SK-N-SH (cell line): ENCODE data around the gene F2. TPM values are rescaled to one million over a fixed set of nuclear protein-coding genes. Genes with fewer than 3 reads are reported as not detected.

Experiments used
- CTCF ChIA-PET: fragments of 300-600, 350-600 bp; formaldehyde crosslinking; extraction: SDS; loops from one replicate; lab custom pipeline; 2021; lab: Yijun Ruan, JAX
- POLR2A ChIA-PET: fragments of 350-600 bp; sonication (Branson Sonifier 250); formaldehyde crosslinking; extraction: SDS; loops from one replicate; lab custom pipeline; 2020; ENCODE audit warnings: antibody characterized with exemption, inconsistent platforms; lab: Yijun Ruan, JAX
- DNase-seq: peaks from one replicate; pipeline ENCODE4 v3.0.0; 2012
- H2AFZ ChIP-seq: fragments of 200-600 bp; sonication (generic); 2 replicates; pipeline ENCODE4 v1.8.1; 2016; ENCODE audit warnings: antibody characterized with exemption, mild to moderate bottlenecking, low read depth
- H3F3A ChIP-seq: fragments of 200-600 bp; sonication (generic); replicated peaks from 2 replicates; pipeline ENCODE3; 2016; ENCODE audit warnings: antibody characterized with exemption, mild to moderate bottlenecking; ENCODE audit not compliant: insufficient read depth
- H3K27ac ChIP-seq, 2 experiments: fragments of 200-500 bp in 1 of 2; fragments of 200-600 bp in 1 of 2; sonication (Bioruptor generic) in 1 of 2; sonication (generic), shearing (Covaris generic) in 1 of 2; 2 replicates each; pipeline versions ENCODE4 v1.5.1 to v1.6.1; 2014 to 2016; ENCODE audit warnings: low read depth in 2 of 2, inconsistent platforms in 1 of 2, low read length in 1 of 2, mild to moderate bottlenecking in 1 of 2, mixed read lengths in 1 of 2
- H3K27me3 ChIP-seq: fragments of 200-600 bp; sonication (generic), shearing (Covaris generic); 2 replicates; pipeline ENCODE4 v1.6.1; 2016; ENCODE audit warnings: mixed run types; ENCODE audit not compliant: insufficient read depth
- H3K36me3 ChIP-seq, 2 experiments: fragments of 200-500 bp in 1 of 2; fragments of 200-600 bp in 1 of 2; sonication (Bioruptor generic) in 1 of 2; sonication (generic) in 1 of 2; replicated peaks in 1 of 2; 2 replicates each; pipeline versions ENCODE3 to v1.5.1; 2014 to 2016; ENCODE audit warnings: low read length in 1 of 2, mild to moderate bottlenecking in 1 of 2; ENCODE audit not compliant: insufficient read depth in 2 of 2, control insufficient read depth in 1 of 2
- H3K4me1 ChIP-seq, 2 experiments: fragments of 200-500 bp in 1 of 2; fragments of 200-600 bp in 1 of 2; sonication (Bioruptor generic) in 1 of 2; sonication (generic), shearing (Covaris generic) in 1 of 2; 2 replicates each; pipeline versions ENCODE4 v1.5.1 to v1.6.1; 2014 to 2016; ENCODE audit warnings: low read depth in 1 of 2, low read length in 1 of 2, mixed run types in 1 of 2; ENCODE audit not compliant: insufficient read depth in 2 of 2, control insufficient read depth in 1 of 2
- H3K4me2 ChIP-seq: fragments of 200-600 bp; sonication (generic), shearing (Covaris generic); 2 replicates; pipeline ENCODE4 v1.6.1; 2017; ENCODE audit warnings: mixed run types
- H3K4me3 ChIP-seq, 2 experiments: fragments of 200-500 bp in 1 of 2; fragments of 200-600 bp in 1 of 2; sonication (Bioruptor generic) in 1 of 2; sonication (generic), shearing (Covaris generic) in 1 of 2; 2 replicates each; pipeline versions ENCODE4 v1.5.1 to v1.8.1; 2014 to 2016; ENCODE audit warnings: low read depth in 2 of 2, inconsistent platforms in 1 of 2, low read length in 1 of 2, mild to moderate bottlenecking in 1 of 2, mixed read lengths in 1 of 2, moderate library complexity in 1 of 2
- H3K79me2 ChIP-seq: fragments of 200-600 bp; sonication (generic); 2 replicates; pipeline ENCODE4 v1.8.1; 2017; ENCODE audit warnings: mild to moderate bottlenecking; ENCODE audit not compliant: insufficient read depth
- H3K9ac ChIP-seq: fragments of 200-600 bp; sonication (generic); 2 replicates; pipeline ENCODE4 v1.6.1; 2017; ENCODE audit warnings: mixed run types
- H3K9me2 ChIP-seq: fragments of 200-600 bp; sonication (generic); 2 replicates; pipeline ENCODE4 v1.6.1; 2017; ENCODE audit warnings: mixed run types
- H3K9me3 ChIP-seq: fragments of 200-600 bp; sonication (generic); 2 replicates; pipeline ENCODE4 v1.6.1; 2017; ENCODE audit warnings: mixed run types, mild to moderate bottlenecking, moderate library complexity
- H4K20me1 ChIP-seq: fragments of 200-600 bp; sonication (generic); 2 replicates; pipeline ENCODE4 v1.6.1; 2017; ENCODE audit warnings: mild to moderate bottlenecking, mixed run types; ENCODE audit not compliant: insufficient read depth
- FOSL2 ChIP-seq: IDR thresholded peaks from 2 replicates; pipeline ENCODE4 v1.4.0; 2012; ENCODE audit warnings: low read depth, mild to moderate bottlenecking, moderate library complexity, borderline replicate concordance
- FOXJ3 ChIP-seq: sonication (generic); formaldehyde crosslinking; IDR thresholded peaks from 2 replicates; pipeline ENCODE4 v1.5.1; 2020; ENCODE audit warnings: mild to moderate bottlenecking, missing genetic modification reagents
- FOXM1 ChIP-seq: IDR thresholded peaks from 2 replicates; pipeline ENCODE4 v1.4.0; 2012; ENCODE audit warnings: low read depth, mild to moderate bottlenecking
- GATA2 ChIP-seq: sonication (generic); formaldehyde crosslinking; IDR thresholded peaks from 2 replicates; pipeline ENCODE4 v1.5.0; 2020; ENCODE audit warnings: mild to moderate bottlenecking, missing genetic modification reagents
- MEF2A ChIP-seq: IDR thresholded peaks from 2 replicates; pipeline ENCODE4 v1.4.0; 2012; ENCODE audit warnings: low read depth, borderline replicate concordance
- NRF1 ChIP-seq: IDR thresholded peaks from 2 replicates; pipeline ENCODE4 v1.6.1; 2012; ENCODE audit warnings: low read depth, mild to moderate bottlenecking, low read length
- RAD21 ChIP-seq: IDR thresholded peaks from 2 replicates; pipeline ENCODE4 v1.6.1; 2012; ENCODE audit warnings: mild to moderate bottlenecking, low read length
- RCOR1 ChIP-seq: fragments of 150-350 bp; IDR thresholded peaks from 2 replicates; pipeline ENCODE4 v1.6.1; 2017; ENCODE audit warnings: antibody characterized with exemption, low read length
- RXRA ChIP-seq: IDR thresholded peaks from 2 replicates; pipeline ENCODE4 v1.4.0; 2012; ENCODE audit warnings: low read depth, mild to moderate bottlenecking, borderline replicate concordance
- SIN3A ChIP-seq: IDR thresholded peaks from 2 replicates; pipeline ENCODE4 v1.6.1; 2012; ENCODE audit warnings: low read depth, mild to moderate bottlenecking, low read length, moderate library complexity, borderline replicate concordance
- TCF12 ChIP-seq: IDR thresholded peaks from 2 replicates; pipeline ENCODE4 v1.4.0; 2012
- WGBS: methylation state at CpG from one replicate; pipeline ENCODE4 v1.1.6; 2017; ENCODE audit warnings: low lambda C conversion rate; 5-methylcytosine and 5-hydroxymethylcytosine counted together
- polyA plus RNA-seq, 3 experiments: library from polyadenylated mRNA; depleted of rRNA; stranded (reverse); fragments of >200 nt; gene quantifications; 2 replicates each; pipeline ENCODE4 v1.2.3, GENCODE V29; 2012
- TF ChIP-seq, protein P1 (sequence below): fragments of 200-600 bp; sonication (generic); IDR thresholded peaks from 2 replicates; pipeline ENCODE4 v1.6.1; 2017; ENCODE audit warnings: antibody characterized with exemption, mild to moderate bottlenecking, moderate library complexity
- TF ChIP-seq, protein P2 (sequence below): fragments of 150-350 bp; IDR thresholded peaks from 2 replicates; pipeline ENCODE4 v1.6.1; 2017; ENCODE audit warnings: antibody characterized with exemption, low read length, low read depth, borderline replicate concordance
- TF ChIP-seq, protein P3 (sequence below): IDR thresholded peaks from 2 replicates; pipeline ENCODE4 v1.4.0; 2012; ENCODE audit warnings: low read depth, borderline replicate concordance
- TF ChIP-seq, protein P4 (sequence below): IDR thresholded peaks from 2 replicates; pipeline ENCODE4; 2012
- TF ChIP-seq, protein P5 (sequence below): IDR thresholded peaks from 2 replicates; pipeline ENCODE4 v1.4.0; 2012; ENCODE audit warnings: low read depth
- TF ChIP-seq, protein P6 (sequence below): IDR thresholded peaks from 2 replicates; pipeline ENCODE4 v1.6.1; 2012; ENCODE audit warnings: mild to moderate bottlenecking, low read depth, low read length, moderate library complexity

The F2 gene
- polyA plus RNA-seq, 1 of the 3 experiments (the other 2 are of a cell fraction): 0.07 TPM

DNA sequence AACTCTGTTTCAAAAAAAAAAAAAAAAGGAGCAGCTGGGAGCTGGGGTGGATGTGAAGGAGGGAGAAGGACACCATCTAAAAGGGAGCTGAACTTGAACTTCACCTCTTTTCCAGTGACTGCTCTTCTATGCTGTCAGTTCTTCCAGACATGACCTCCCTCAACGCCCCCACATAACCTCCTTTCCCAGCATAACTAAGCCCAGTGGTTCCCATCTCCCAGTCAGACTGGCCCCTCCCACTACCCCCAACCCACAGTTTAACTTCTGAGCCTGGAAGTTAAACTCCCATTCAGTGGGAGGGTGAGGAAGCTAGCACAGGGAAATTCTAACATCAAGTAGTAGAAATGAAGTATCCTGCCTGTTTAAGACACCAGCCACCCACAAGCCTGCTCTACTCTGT, 20.4 kb upstream of the F2 start (continued):
- TF ChIP-seq, protein P1, sequence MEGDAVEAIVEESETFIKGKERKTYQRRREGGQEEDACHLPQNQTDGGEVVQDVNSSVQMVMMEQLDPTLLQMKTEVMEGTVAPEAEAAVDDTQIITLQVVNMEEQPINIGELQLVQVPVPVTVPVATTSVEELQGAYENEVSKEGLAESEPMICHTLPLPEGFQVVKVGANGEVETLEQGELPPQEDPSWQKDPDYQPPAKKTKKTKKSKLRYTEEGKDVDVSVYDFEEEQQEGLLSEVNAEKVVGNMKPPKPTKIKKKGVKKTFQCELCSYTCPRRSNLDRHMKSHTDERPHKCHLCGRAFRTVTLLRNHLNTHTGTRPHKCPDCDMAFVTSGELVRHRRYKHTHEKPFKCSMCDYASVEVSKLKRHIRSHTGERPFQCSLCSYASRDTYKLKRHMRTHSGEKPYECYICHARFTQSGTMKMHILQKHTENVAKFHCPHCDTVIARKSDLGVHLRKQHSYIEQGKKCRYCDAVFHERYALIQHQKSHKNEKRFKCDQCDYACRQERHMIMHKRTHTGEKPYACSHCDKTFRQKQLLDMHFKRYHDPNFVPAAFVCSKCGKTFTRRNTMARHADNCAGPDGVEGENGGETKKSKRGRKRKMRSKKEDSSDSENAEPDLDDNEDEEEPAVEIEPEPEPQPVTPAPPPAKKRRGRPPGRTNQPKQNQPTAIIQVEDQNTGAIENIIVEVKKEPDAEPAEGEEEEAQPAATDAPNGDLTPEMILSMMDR: no peak
- TF ChIP-seq NRF1 (no peak), FOSL2 (no peak), FOXM1 (no peak)
- TF ChIP-seq, protein P2, sequence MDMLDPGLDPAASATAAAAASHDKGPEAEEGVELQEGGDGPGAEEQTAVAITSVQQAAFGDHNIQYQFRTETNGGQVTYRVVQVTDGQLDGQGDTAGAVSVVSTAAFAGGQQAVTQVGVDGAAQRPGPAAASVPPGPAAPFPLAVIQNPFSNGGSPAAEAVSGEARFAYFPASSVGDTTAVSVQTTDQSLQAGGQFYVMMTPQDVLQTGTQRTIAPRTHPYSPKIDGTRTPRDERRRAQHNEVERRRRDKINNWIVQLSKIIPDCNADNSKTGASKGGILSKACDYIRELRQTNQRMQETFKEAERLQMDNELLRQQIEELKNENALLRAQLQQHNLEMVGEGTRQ: no peak
- TF ChIP-seq, protein P3, sequence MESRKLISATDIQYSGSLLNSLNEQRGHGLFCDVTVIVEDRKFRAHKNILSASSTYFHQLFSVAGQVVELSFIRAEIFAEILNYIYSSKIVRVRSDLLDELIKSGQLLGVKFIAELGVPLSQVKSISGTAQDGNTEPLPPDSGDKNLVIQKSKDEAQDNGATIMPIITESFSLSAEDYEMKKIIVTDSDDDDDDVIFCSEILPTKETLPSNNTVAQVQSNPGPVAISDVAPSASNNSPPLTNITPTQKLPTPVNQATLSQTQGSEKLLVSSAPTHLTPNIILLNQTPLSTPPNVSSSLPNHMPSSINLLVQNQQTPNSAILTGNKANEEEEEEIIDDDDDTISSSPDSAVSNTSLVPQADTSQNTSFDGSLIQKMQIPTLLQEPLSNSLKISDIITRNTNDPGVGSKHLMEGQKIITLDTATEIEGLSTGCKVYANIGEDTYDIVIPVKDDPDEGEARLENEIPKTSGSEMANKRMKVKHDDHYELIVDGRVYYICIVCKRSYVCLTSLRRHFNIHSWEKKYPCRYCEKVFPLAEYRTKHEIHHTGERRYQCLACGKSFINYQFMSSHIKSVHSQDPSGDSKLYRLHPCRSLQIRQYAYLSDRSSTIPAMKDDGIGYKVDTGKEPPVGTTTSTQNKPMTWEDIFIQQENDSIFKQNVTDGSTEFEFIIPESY: no peak
- TF ChIP-seq, protein P4, sequence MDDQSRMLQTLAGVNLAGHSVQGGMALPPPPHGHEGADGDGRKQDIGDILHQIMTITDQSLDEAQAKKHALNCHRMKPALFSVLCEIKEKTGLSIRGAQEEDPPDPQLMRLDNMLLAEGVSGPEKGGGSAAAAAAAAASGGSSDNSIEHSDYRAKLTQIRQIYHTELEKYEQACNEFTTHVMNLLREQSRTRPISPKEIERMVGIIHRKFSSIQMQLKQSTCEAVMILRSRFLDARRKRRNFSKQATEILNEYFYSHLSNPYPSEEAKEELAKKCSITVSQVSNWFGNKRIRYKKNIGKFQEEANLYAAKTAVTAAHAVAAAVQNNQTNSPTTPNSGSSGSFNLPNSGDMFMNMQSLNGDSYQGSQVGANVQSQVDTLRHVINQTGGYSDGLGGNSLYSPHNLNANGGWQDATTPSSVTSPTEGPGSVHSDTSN: no peak

DNA sequence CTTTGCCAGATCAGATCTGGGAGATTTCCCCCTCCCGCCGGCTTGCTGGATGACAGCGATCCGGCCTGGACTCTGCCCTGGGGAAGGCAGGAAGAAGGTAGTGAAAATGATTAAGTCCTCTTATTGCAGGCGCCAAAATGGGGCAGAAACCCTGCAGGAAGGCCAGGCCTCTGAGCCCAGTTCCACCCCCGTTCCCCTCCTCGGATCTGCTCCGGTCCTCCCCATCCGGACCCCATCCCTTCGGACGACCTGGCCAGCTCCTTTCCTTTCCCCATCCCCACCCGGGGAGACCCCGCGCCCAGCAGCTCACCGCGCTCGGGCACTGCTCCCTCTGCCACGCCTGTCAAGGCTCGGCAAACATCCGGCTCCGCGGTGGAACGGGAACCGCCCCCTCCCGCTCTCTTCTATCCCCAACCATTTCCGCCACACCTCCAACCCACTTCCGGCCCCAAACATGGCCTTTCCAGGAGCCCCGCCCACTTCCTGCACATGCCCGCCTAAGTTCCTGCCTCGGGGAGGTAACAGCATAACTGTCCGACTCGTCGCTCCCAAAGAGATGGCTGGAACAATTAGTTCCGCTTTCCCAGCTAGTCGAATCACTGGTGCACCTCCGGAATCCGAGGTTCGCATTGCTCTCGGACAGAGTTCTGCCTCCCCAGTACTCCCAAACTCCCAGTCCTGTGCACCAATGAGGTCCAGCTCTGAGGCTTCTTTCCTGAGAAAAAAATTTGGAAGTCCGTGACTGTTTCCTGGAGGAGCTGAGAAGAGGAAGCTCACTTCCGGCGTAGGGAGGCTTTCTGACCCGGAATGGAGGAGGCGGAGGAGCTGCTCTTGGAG, 18.6 kb upstream of the F2 start, which contains the start of the genes ARHGAP1 and ZNF408:
Gene ARHGAP1, minus strand, starts transcription at position 379 of the 837 bp plus-strand sequence. CDS start 4,512 bp downstream, outside the sequence.
Gene ZNF408, plus strand, starts transcription at position 791 of the 837 bp plus-strand sequence. Its CDS starts 17 bp downstream, at position 808.
- DNase-seq: peak; percentile 97
- H3K79me2 ChIP-seq: peaks cover 70% of the 10 kb centered on the region
- WGBS: 1% methylated on average over 38 of the region's 44 CpGs
- peaks cover 34 to 41% of the 10 kb centered on the region in 2 experiments for H3K36me3 ChIP-seq
- H3K9me2 ChIP-seq: no peaks in the 10 kb centered on the region
- H2AFZ ChIP-seq: peak within 1 kb of the TSS; percentile 94
- H3K9me3 ChIP-seq: no peaks in the 10 kb centered on the region
- H4K20me1 ChIP-seq: peaks cover 5% of the 10 kb centered on the region; the same call in 1 of the 2 replicates
- peaks cover 21 to 31% of the 10 kb centered on the region in 2 experiments; a peak in 3 of 4 replicates for H3K4me1 ChIP-seq
- POLR2A ChIA-PET: interaction anchor here (0.6 to 0.9 kb wide), 4 partner anchors 10 to 774 kb away, joined by 3 to 8 read pairs (median 3); partner anchors contain the start of gene AMBRA1
- H3K27me3 ChIP-seq: no peaks in the 10 kb centered on the region
- peak within 1 kb of the TSS; percentile 97 to 98 for H3K27ac ChIP-seq
- CTCF ChIA-PET: interaction anchor here (1.1 kb wide), 2 partner anchors 12 to 29 kb away, joined by 3 to 4 read pairs; no protein-coding TSS in a partner anchor
- H3F3A ChIP-seq: peaks cover 7% of the 10 kb centered on the region
- peak within 1 kb of the TSS; percentile 87 to 96 for H3K4me3 ChIP-seq
- H3K4me2 ChIP-seq: peak within 1 kb of the TSS; percentile 97
- H3K9ac ChIP-seq: peak within 1 kb of the TSS; percentile 98
- TF ChIP-seq, protein P5, sequence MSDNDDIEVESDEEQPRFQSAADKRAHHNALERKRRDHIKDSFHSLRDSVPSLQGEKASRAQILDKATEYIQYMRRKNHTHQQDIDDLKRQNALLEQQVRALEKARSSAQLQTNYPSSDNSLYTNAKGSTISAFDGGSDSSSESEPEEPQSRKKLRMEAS: peak; percentile 88
- TF ChIP-seq SIN3A (peak; percentile 97), TCF12 (no peak), MEF2A (no peak), FOXJ3 (no peak), RCOR1 (no peak), RXRA (no peak), RAD21 (no peak), GATA2 (CRISPR knock-in tag) (no peak)
- TF ChIP-seq, protein P3: no peak
- TF ChIP-seq, protein P6, sequence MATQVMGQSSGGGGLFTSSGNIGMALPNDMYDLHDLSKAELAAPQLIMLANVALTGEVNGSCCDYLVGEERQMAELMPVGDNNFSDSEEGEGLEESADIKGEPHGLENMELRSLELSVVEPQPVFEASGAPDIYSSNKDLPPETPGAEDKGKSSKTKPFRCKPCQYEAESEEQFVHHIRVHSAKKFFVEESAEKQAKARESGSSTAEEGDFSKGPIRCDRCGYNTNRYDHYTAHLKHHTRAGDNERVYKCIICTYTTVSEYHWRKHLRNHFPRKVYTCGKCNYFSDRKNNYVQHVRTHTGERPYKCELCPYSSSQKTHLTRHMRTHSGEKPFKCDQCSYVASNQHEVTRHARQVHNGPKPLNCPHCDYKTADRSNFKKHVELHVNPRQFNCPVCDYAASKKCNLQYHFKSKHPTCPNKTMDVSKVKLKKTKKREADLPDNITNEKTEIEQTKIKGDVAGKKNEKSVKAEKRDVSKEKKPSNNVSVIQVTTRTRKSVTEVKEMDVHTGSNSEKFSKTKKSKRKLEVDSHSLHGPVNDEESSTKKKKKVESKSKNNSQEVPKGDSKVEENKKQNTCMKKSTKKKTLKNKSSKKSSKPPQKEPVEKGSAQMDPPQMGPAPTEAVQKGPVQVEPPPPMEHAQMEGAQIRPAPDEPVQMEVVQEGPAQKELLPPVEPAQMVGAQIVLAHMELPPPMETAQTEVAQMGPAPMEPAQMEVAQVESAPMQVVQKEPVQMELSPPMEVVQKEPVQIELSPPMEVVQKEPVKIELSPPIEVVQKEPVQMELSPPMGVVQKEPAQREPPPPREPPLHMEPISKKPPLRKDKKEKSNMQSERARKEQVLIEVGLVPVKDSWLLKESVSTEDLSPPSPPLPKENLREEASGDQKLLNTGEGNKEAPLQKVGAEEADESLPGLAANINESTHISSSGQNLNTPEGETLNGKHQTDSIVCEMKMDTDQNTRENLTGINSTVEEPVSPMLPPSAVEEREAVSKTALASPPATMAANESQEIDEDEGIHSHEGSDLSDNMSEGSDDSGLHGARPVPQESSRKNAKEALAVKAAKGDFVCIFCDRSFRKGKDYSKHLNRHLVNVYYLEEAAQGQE: 0 out of 2 replicates have a peak, but pooled peaks have one; percentile 6
